ENCODE data around the gene TRPM2. TPM values are rescaled to one million over a fixed set of nuclear protein-coding genes. Genes with fewer than 3 reads are reported as not detected.

TRPM2 gene
- total and polyA plus RNA-seq, 2 donors (not counting 3 experiments of a cell fraction or from before 2014, with no cell fraction given) = not detected

- Histone ChIP-seq H3K4me3 (replicated peaks in 1 of 3; ENCODE audit: insufficient read depth in 1 of 3, low read depth in 1 of 3, low read length in 3 of 3) (no peak overlapping the region), H3K27me3 (ENCODE audit: control insufficient read depth in 2 of 2, insufficient read depth in 2 of 2, low read length in 2 of 2) (no peaks in the 10 kb centered on the region), H3K4me1 (ENCODE audit: control insufficient read depth, extremely low read depth, insufficient read depth, low read length) (no peaks in the 10 kb centered on the region), H3K9me3 (replicated peaks; ENCODE audit: control insufficient read depth, insufficient read depth, low read length) (no peaks in the 10 kb centered on the region), H2AFZ (ENCODE audit: low read depth, low read length) (no peak overlapping the region), H4K20me1 (replicated peaks; ENCODE audit: control insufficient read depth, extremely low read depth, insufficient read depth, low read length) (no peaks in the 10 kb centered on the region), H3K36me3 (ENCODE audit: control insufficient read depth in 2 of 2, extremely low read depth in 1 of 2, insufficient read depth in 2 of 2, low read length in 2 of 2) (no peaks in the 10 kb centered on the region), H3K79me2 (ENCODE audit: control insufficient read depth, insufficient read depth, low read length) (no peaks in the 10 kb centered on the region), H3K9me1 (replicated peaks; ENCODE audit: control insufficient read depth, extremely low read depth, insufficient read depth, low read length) (no peaks in the 10 kb centered on the region), H3K27ac (ENCODE audit: insufficient read depth, low read depth, low read length) (no peak overlapping the region), H3K9ac (replicated peaks; ENCODE audit: extremely low read depth, insufficient read depth, low read length) (no peak overlapping the region), H3K4me2 (ENCODE audit: insufficient read depth, low read length) (no peak overlapping the region)
- DNase-seq (ENCODE audit: low read depth, low spot score) = no peak
- dilution Hi-C loops (cut with MboI; ENCODE audit: extremely low pct_ligation_motif_present, low sequenced_read_pairs) = no loop called here
- intact Hi-C loops (cut with micrococcal nuclease) = no loop called here
- no peak for FAIRE-seq
- CTCF ChIA-PET = no interaction called here
- TF ChIP-seq GATA2 (IDR thresholded peaks at IDR 0.05; ENCODE audit: insufficient read depth, insufficient read length, low read depth, low read length) = no peak
- TF ChIP-seq, protein P1, sequence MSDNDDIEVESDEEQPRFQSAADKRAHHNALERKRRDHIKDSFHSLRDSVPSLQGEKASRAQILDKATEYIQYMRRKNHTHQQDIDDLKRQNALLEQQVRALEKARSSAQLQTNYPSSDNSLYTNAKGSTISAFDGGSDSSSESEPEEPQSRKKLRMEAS (IDR thresholded peaks at IDR 0.05; ENCODE audit: insufficient read depth, insufficient read length) = no peak
- TF ChIP-seq, protein P2, sequence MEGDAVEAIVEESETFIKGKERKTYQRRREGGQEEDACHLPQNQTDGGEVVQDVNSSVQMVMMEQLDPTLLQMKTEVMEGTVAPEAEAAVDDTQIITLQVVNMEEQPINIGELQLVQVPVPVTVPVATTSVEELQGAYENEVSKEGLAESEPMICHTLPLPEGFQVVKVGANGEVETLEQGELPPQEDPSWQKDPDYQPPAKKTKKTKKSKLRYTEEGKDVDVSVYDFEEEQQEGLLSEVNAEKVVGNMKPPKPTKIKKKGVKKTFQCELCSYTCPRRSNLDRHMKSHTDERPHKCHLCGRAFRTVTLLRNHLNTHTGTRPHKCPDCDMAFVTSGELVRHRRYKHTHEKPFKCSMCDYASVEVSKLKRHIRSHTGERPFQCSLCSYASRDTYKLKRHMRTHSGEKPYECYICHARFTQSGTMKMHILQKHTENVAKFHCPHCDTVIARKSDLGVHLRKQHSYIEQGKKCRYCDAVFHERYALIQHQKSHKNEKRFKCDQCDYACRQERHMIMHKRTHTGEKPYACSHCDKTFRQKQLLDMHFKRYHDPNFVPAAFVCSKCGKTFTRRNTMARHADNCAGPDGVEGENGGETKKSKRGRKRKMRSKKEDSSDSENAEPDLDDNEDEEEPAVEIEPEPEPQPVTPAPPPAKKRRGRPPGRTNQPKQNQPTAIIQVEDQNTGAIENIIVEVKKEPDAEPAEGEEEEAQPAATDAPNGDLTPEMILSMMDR (IDR thresholded peaks at IDR 0.05; ENCODE audit: extremely low read depth in 1 of 2, insufficient read depth in 1 of 2, low read depth in 1 of 2, low read length in 2 of 2) = no peak
- TF ChIP-seq MYC (IDR thresholded peaks at IDR 0.05; ENCODE audit: low read depth, low read length) = no peak
- no peak for TF ChIP-seq EZH2 (IDR thresholded peaks at IDR 0.05; ENCODE audit: borderline replicate concordance, low read depth, low read length, severe bottlenecking)
- no peak for TF ChIP-seq POLR2AphosphoS5 (IDR thresholded peaks at IDR 0.05; ENCODE audit: insufficient read depth, low read depth, low read length)
- no peak for TF ChIP-seq FOS (IDR thresholded peaks at IDR 0.05; ENCODE audit: borderline replicate concordance, insufficient read depth, low read length)
- TF ChIP-seq POLR2A (IDR thresholded peaks at IDR 0.05; ENCODE audit: low read depth, low read length) = no peak
- TF ChIP-seq JUN (IDR thresholded peaks at IDR 0.05; ENCODE audit: borderline replicate concordance, insufficient read depth, insufficient read length, low read depth) = no peak
- BruUV-seq (replicated peaks) = no TSS peak
- POLR2A ChIA-PET = no interaction called here
Observed at GRCh38 chr21:44381874-44382273, 28.5 kb downstream of the TRPM2 start.

Measured in endothelial cell of umbilical vein (primary cell).